AG09309 (cell line): ENCODE measurements around the gene TBC1D22A.

Experiments used
- DNase-seq: peaks from one replicate; pipeline ENCODE4 v3.0.0-alpha.2; 2010; ENCODE audit warnings: low read depth
- H3K4me3 ChIP-seq: 2 replicates; pipeline ENCODE4 v1.5.1; 2011; ENCODE audit warnings: mild to moderate bottlenecking, low read depth, low read length, moderate library complexity; ENCODE audit not compliant: control insufficient read depth
- CTCF ChIP-seq: IDR thresholded peaks from 2 replicates; pipeline ENCODE4 v1.5.1; 2011; ENCODE audit warnings: mild to moderate bottlenecking, low read depth, low read length, inconsistent platforms; ENCODE audit not compliant: insufficient read depth, control insufficient read depth; ENCODE audit errors: missing control alignments

Gene TBC1D22A

GRCh38 chr22:47190957-47191670 is 428.7 kb downstream of the TBC1D22A start:
- no peak overlapping the region for H3K4me3 ChIP-seq
- no peak for TF ChIP-seq CTCF
- no peak for DNase-seq

GRCh38 chr22:47191671-47192650 is 429.5 kb downstream of the TBC1D22A start:
- TF ChIP-seq CTCF, result no peak
- no peak for DNase-seq
- no peak overlapping the region for H3K4me3 ChIP-seq

GRCh38 chr22:47192651-47193437 is 430.4 kb downstream of the TBC1D22A start:
- TF ChIP-seq CTCF, result no peak
- no peak for DNase-seq
- no peak overlapping the region for H3K4me3 ChIP-seq

- no peak for TF ChIP-seq CTCF
- DNase-seq, result no peak
- H3K4me3 ChIP-seq, result no peak overlapping the region
These were observed 431.3 kb downstream of the TBC1D22A start for GRCh38 chr22:47193606-47194329.

GRCh38 chr22:47194476-47195155 is 432.2 kb downstream of the TBC1D22A start:
- DNase-seq, result no peak
- TF ChIP-seq CTCF, result no peak
- H3K4me3 ChIP-seq, result no peak overlapping the region
